SIG-M5 (cell line): ENCODE results near the gene MGAT4A.
"Not testable (repeated sequence)": the region's sequence is repeated elsewhere in the genome, so short reads cannot be mapped to it uniquely, and the experiment has no call there.

Experiments used
- DNase-seq: peaks from one replicate; lab custom pipeline; 2025; lab: John Stamatoyannopoulos, UW

The MGAT4A gene

DNA sequence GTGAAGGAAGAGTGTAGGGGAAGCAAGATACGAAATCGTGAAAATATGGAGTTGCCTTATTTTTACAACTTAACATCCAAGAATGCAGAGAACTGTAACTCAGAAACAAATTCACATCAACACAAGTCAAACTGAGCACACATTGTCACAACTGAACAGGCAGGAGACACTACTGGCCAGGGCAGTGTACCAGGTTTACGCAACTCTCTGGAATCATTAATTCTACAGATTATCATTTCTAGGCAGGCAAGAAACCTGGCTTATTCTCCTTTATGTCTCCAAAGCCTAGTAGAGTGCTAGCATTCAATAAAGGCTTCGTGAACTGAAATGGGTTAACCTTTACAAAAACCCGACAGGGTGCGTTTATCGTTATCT, 123.2 kb downstream of the MGAT4A start:
- no peak for DNase-seq

DNA sequence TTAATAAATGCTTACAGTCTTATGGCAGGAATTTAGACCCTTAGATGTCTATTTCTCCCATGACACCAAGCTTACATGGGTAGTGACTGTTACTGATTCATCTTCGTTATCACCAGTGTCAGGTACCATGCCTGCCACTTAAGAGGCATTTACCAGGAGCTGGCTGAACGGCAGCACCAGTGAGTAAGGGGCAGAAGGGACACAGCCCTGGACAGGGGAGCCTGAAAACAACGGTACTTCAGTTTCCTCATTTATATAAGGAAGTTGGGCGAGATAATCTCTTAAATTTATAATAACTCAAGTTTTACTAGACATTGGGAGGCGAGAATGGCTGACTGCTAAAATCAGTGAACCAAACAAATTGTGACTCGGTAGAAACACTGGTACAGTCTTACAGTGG, 123.8 kb downstream of the MGAT4A start:
- no peak for DNase-seq

DNA sequence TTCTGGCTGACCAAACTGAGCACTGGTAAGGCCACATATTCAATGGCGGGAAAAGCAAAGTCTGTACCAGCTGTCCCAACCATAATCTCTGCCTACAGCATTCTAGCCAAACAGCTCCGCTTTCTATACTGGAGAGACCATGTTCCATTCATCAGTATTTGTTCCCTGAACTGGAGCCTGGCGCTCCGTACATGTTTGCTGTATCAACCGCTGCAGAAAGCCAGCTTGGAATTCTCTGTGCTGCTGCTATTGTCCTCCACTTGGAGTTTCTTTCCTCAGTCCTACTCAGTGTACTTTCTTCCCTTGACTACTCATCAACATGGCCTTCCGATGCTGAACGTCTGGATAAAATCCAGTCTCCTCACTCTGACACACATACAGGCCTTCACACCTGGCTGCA, 124.5 kb downstream of the MGAT4A start:
- no peak for DNase-seq

DNA sequence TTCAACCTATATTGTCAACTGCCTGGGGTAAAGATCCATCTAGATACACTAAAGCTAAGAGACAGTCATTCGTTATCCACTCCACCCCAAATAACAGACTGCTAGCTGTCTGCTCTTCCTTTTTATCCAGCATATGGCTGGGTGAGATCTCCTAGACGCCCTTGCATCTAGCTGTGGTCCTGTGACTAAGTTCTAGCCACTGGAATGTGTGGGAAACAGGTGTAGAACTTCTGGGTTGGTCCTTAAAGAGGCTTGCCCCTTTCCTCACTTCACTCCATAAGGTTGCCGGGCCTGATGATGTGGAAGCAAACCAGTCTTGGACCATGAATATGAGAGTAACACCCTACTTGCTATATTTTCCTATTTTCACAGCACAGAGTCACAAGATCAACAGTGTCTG, 125.9 kb downstream of the MGAT4A start:
- no peak for DNase-seq

DNA sequence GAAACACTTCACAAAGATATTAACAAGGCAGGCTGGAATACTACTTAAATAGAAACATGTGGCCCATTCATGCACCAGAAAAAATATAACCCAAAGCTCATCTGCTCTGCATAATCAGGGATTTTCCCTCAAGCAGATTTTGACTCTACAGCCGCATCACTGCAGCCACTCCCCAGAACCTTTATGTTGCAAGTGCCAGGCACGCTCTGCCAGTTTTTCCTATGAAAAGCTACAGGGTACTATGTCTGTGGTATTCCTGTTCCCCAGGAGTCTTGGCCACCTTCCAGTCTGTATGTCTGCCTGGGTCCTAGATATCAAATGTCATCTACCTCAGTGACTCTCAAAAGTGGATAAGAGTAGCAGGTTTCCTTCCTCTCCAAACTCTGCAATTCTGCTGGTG, 126.4 kb downstream of the MGAT4A start:
- DNase-seq, result no peak

DNA sequence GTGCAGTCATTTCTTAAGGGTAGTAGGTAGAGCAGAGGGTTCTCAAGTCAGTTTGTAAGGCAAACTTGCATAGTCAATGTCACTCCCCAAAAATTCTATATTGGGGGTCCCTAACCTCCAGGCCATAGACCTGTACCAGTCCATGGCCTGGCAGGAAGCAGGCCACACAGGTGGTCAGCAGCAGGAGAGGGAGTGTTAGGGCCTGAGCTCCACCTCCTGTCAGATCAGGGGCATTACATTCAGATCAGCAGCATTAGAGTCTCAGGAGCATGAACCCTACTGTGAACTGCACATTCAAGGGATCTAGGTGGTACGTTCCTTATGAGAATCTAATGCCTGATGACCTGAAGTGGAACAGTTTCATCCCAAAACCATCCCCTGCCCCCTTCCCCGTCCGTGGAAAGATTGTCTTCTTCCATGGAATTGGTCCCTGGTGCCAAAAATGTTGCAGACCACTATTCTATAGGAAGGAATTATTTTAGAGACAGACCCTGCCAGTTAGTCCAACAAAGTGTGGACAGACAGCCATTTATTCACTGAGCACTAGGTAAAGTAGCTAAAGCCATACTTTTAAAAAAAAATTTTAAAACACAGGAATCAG, 129.3 kb downstream of the MGAT4A start:
- DNase-seq, result no peak

DNA sequence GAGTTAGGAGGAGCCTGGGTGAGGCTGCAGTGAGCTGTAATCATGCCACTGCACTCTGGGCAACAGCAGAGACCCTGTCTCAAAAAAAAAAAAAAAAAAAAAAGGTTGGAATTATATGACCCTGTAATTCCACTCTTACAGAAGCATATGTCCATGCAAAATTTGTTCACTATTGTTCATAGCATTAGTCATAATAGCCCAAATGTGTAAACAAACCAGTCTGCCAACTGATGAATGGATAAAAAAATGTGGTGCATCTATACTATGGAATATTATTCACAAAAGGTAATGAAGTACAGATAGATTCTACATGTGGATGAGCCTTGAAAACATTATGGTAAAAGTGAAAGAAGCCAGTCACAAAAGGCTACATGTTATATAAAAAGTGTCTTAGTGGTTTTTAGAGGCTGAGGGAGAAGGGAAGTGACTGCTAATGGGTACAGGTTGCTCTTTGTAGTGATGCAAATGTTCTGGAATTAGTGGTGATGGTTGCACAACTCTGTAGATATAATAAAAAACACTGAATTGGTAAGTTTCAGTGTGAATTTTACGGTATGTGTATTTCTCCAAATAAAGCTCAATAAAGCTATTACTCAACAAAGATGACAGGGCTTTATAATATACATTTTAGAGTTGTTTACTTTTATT, 132.0 kb downstream of the MGAT4A start:
- no peak for DNase-seq

DNA sequence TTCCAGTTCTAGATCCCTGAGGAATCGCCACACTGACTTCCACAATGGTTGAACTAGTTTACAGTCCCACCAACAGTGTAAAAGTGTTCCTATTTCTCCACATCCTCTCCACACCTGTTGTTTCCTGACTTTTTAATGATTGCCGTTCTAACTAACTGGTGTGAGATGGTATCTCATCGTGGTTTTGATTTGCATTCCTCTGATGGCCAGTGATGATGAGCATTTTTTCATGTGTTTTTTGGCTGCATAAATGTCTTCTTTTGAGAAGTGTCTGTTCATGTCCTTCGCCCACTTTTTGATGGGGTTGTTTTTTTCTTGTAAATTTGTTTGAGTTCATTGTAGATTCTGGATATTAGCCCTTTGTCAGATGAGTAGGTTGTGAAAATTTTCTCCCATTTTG, 136.3 kb downstream of the MGAT4A start:
- DNase-seq, result not testable (repeated sequence)

DNA sequence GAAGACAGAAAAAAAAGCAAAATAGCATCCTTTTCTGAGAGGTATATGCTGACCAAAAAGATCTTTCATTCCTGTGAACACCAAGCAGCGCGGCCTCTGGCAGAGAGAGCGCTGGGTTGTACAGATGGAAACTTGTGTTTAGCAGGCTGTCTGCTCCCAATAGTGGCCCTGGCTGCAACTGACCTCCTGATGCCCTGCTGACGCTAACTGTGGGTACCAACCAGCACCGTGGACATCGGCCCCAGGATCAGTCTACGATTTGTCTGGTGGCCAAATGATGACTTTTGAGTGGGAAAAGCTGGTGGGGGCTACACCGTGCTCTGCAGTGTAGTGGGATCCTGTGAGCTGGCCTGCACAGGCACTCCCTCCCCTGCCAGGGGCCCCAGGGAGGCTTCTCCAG, 138.4 kb downstream of the MGAT4A start:
- DNase-seq, result no peak

DNA sequence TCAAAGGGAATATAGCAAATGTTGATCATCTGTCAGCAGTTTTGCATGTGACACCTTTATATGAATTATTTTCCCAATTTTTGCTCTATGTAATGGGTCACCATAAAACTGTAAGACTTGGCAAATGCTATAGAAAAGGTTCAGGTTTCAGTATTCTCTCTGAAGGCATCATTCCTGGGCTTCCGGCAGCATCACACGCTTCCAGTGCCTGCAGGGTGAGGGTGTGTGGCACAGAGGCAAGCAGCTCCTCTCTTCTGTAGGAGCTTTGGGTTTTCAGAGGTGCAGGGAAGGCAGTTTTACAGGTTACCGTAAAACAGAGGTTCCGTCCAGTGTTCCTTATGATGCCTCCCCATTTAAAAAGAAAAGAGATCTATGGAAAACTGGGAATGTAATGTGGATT, 141.4 kb downstream of the MGAT4A start:
- DNase-seq, result no peak

DNA sequence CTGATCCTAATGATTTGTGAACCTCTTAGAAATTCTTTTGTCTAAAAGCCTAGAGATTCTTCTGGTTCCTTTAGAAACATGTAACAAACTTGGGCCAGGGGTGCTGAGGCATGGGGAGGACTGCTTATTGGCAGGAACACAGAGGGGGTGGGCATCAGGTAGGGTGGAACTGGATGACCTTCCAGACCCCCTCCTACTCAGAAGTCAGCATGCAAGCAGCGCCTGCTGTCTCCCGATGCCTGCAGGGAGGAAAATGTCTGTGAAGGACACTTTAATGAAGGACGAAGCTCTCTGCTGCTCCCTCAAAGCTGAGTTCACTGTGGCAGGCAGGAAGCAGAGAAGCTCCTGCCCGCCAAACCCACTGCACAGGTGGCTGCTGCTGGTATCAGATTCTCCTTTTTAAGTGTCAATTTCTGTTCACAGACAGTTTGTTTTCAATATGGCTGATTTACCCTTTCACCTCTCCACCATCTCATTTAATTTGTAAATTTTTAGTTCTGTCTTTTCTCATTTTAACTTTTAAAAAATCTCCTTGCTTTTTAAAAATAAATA, 142.0 kb downstream of the MGAT4A start:
- DNase-seq, result no peak

DNA sequence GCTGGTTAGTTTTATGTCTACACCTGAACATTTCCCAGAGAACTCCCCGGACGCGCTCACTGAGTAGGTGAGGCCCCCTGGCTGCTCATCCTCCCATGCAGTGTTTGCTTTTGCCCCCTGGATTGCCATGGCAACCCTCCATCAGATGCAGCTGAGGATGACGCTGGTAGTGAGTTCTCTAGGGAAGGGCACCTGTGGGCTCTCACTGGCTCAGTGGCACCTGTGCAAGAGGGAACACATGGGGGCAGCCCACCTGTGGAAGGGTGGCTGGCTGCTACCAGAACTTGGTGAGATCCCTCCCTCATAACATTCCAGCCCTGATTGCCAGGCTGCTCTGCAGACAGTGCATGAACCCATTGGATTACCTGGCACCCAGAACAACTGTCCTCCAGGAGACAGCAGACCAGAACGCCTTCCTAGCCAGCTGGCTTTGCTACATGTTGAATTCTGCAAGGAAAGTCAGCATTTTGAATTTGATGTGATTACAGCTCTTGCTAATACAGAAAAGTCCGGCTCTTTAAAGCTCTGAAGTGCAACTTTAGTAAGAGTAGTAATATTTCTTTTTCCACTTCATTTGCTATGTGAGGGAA, 144.3 kb downstream of the MGAT4A start:
- no peak for DNase-seq

DNA sequence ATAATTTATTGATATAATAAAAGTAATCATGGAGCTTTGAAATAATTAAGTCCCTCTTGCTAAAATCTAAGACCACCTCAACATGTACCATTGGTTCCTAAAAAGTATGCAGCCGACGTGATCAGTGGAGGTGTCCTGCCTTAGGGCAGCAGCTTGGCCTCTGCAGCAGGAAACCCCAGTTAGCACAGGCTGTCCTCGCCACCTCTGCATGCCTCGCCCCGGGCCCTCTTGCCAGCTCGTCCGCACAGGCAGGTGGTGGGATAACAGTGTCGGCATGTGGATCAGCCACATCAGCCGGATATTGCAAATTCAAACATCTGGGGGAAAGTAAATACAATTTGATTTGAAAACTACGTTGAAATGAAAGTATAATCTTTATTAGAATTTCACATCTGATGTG, 145.5 kb downstream of the MGAT4A start:
- DNase-seq, result no peak

DNA sequence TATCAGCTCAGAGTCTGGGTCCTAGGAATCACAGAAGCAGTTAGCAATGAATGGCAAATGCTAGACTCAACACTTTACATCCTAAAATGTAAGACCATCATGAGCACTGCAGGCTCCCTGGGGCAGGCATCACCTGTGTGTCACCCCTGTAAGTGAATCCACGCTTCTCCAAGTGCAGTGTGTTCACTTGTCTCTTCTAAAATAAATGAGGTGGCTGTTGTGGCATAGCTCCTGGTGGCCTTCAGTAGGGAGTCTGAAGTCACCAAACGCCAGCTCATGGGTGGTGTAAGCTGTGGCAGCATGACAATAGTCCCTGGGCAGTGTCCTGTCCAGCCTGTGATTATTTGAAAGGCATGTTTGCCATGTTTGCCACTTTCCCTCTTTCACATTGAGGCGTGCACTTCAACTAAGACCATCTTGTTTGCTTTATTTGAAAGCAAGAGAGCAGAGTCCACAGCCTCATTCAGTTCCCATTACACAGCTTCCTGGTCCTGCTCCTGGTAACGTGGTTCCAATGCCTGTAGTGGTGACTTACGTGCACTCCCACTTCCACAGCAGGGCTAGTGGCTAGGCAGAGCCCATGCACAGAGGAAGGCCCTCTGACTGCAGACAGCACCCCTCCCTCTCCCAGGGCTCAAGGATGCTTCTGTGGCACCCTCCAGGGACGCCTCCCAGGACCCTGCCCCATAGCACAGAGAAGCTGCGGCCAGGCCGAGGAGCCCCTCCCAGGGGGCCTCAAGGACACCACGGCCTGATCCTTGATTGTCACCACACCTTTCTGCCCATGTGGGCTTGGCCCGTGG, 146.9 kb downstream of the MGAT4A start:
- no peak for DNase-seq

DNA sequence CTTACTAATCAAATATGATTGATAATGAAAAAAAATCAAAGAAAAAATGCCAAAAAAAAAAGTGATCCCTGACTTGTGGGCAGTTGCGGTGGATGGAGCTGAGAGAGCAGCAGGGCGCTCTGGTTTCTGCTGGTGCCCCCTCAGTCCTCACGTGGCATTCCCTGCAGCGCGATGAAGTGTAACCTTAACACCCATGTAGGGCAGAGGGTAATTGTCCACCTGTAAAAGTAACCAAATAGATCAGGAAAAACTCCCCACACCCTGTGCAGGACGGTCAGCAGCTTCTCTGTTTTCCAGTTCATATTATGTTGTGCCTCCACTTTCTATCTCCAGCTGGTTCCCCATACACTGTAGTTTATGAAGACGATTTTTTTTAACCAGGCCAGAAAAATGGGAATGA, 147.7 kb downstream of the MGAT4A start:
- no peak for DNase-seq

DNA sequence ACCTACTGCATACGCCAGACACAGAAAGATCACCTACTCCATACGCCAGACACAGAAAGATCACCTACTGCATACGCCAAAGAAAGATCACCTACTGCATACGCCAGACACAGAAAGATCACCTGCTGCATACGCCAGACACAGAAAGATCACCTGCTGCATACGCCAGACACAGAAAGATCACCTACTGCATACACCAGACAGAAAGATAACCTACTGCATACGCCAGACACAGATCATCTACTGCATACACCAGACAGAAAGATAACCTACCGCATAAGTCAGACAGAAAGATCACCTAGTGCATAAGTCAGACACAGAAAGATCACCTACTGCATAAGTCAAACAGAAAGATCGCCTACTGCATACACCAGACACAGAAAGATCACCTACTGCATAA, 148.4 kb downstream of the MGAT4A start:
- DNase-seq, result no peak

DNA sequence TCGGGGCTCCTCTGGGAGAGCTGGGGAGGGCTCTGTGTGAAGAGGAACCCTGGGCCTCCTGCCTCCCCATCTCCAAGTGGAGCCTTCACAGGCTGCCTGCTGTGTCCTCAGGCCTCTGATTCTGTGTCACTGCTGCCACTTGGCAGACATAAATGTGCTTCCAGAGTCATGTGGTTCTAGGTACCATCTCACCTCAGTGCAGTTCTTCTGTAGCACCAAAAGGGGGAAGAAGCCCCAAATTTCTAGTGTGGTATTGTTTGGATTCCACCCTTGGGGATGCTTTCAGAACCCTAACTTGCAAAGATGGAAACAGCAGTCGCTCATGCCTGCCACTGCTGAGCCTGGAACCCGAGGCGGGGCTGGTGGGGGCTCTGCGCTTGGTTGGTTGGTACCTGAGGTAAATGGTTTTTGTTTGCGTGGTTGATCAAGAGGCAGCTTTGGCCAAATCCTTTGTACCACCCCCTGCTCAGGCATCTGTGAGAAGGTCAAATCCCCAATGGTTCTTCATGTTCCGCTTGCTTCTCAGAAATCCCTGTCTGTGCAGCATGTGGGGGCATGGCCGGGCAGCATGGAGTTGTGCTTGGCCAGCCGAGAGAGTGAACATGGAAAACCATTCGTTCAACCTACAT, 150.2 kb downstream of the MGAT4A start:
- DNase-seq, result no peak

DNA sequence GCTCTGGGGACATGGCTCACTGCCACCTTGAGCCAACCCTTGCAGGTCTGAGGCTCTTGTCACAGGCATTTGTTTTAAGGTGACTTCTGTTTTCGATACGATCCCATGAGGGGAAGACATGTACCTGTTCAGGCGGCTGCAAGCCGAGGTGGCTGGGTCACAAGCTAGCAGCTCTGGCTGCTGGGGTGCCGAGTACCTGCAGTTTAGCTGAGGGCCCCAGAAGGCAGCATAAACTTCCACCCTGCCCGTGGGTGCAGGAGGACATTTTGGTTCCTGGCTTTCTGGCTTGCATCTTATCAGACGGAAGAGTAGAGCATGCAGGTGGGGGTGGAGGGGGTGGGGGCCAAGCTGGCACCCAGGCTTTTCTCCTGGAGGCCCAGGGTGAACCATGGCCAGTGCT, 151.0 kb downstream of the MGAT4A start:
- no peak for DNase-seq

DNA sequence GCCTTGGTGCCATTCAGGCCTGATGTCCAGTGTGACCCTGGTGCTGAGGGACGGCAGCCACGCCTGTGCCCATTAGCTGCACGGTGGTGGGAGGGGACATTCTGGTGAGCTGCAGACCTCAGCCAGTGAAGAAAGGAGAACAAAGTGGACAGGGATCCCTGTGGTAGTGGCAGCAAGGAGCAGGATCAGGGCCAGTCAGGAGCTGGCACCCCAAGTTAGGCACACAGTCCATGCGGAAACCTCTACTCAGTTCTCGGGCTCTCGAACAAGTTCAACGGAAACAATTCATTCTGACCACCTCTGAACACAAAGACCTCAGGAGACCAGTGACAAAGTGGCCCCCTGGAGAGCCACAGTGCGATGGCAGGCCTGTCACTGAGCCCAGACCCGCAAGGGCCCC, 152.7 kb downstream of the MGAT4A start:
- no peak for DNase-seq

DNA sequence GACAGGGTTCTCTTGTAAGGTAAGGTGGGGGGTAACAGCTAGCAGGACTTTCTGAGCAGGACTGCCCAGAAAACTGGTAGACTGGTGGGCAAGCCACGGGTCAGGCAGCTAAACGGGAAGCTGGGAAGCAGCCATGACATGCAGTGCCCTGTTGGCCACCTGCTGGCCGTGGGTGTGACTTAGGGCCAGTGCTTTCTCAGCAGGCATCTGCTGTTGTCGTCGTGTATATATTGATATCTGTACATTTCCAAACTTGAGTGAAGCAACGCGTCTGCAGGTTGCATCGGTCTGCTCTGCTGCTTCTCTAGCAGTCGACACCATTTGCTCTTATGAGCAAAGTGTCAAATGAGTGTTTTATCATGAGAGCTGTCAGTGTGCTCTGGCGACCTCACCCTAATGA, 153.6 kb downstream of the MGAT4A start:
- DNase-seq, result no peak

DNA sequence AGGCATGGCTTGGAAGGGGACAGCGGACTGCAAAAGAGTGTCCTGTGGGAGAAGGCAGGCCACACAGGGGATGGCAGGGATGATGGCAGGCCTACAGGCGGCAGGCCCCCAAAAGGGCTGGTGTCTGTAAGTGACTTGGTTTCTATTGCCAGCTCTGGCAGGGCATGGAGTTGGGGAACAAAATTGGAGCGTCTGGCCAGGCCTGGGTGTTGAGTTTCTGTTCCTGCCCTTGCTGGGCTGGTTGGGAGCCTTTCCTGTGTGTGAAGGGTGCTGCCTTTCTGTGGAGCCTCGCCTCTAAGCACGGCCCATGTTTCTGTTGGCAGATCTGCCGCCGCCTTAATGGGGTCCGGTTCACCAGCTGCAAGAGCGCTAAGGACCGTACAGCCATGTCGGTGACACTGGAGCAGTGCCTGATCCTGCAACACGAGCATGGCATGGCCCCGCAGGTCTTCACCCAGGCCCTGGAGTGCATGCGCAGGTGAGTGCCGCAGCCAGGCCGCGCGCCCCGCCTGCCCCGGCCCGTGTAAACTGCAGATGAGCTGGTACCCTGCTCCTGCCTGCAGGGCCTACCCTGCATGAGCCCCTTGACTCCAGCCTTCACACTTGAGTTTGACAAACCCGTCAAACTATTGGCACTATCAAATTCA, 154.1 kb downstream of the MGAT4A start:
- DNase-seq, result no peak

DNA sequence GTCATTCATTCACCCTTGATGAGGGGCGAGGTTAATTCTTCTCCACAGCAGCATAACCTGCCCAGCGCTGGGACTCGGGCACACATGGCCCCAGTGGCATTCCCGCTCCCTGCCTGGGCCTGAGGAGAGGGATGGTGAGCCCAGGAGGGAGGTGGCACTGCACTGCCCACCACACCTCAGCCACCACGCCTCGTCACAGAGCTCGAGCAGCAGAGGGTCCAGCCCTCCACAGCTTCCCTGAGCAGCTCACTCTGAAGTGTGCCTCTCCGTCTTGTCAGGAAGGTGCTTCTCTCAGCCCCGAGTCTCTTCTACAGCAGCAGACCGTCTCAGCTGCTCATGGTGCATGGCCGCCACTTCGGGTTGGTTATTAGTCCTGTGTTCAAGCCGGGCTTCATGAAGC, 157.5 kb downstream of the MGAT4A start:
- DNase-seq, result no peak
